Stimulated activated CD8-positive, alpha-beta memory T cell treated with anti-CD3 and anti-CD28 coated beads, Interleukin-7, amount 100 ng/mL, for 4 hours (primary cell): Measurements from ENCODE around the gene SMYD3.

ENCODE experiments used
- DNase-seq, 2 donors: peaks; one replicate each; pipeline ENCODE4 v3.0.0-alpha.2; 2020; ENCODE audit warnings: low read depth in 2 of 2

SMYD3 gene

DNA sequence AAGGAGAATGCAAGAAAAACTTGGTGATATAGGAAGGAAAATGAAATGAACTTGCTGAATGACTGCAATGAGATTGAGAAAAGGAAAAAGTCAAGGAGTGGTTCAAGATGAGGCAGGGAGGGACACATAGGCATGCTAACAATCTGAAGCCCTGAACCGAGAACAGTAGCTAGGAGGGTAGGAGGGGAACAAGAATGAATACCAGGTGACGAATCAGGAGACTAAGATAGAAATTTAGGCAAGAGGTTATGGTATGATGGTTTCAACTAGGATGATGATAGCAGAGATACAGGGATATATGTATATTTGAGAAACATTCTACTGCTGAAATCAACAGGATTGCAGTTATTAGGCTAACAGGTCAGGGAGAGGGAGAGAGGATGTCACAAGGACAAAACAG is 44.1 kb downstream of the SMYD3 start:
- no peak for DNase-seq

DNA sequence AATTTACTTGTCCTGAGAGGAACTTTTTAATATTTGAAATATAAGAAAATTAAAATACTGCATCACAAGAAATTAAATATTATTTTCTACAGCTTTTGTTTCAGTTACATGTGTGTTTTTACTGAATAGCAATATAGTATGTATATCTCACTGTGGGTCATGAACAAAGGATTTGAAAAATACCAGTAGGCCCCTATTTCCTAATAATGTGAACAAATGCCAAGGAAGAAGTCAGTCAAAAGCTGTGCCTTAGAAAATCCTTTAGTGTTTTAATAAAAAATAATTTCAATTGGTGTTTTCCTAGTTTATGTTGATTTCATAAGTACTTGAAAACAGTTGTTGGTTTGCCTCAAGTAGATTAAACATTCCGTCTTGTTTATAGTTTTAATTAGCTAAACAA is 46.7 kb downstream of the SMYD3 start:
- no peak for DNase-seq

GRCh38 chr1:246459221-246459620 is 47.9 kb downstream of the SMYD3 start:
- DNase-seq, result no peak

DNA sequence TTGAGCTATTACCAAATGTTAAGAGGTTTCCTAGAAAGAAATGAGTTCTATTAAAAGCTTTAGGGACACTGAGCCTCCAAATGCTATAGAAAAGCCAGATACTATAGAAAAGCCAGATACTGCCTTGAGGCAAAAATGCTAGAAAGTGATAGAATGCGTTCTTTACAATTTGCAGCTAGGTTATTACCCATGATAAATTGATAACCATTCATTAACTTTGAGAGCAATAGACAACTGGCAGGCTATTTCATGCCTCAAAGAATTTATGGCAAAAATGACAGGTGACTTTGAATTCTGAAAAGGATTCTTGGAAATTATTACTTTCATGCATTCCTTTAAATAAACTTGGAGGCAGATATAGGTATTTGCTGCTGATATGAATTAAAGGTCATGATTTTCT is 51.6 kb downstream of the SMYD3 start:
- no peak for DNase-seq

GRCh38 chr1:246454655-246455054 is 52.4 kb downstream of the SMYD3 start:
- DNase-seq, result no peak

- no peak for DNase-seq
Observed at GRCh38 chr1:246450611-246451251, 56.3 kb downstream of the SMYD3 start.

DNA sequence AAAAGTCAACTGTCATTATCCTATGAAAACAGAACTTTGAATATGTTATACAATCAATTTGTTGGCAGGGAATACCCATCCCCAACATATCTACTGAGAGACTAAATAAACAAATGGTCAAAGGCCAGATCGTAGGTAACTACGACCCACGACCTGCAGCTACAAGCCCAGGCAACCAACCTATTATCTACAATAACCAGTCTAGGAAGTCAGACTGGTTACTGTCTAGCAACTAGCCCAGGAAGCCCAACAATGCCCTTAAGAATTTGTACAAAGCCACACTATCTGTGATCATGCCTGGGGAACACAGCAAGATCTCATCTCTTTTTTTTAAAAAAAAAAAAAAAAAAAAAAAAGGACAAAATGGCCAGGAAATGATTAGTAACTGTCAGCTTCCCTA is 58.7 kb downstream of the SMYD3 start:
- DNase-seq, result no peak

DNA sequence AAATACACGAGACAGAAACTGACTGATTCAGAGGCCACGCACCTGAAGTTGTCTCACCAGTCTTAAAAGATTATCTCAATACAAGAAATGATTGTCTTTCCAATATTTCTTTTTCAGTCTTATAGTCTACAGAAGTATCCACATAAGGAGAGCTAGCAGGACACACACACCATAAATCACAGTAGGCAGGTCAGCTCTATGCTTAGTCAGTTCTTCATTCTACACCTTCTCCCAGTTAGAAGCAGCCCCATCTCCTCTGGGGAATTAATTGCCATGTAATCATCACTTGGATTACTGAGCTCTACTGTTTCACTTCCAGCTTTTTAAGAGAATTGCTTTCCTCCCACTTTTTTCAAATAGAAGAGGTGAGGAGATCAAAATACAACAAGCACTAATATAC is 59.6 kb downstream of the SMYD3 start:
- DNase-seq, result no peak

- DNase-seq, result no peak
Observed at GRCh38 chr1:246445503-246445902, 61.6 kb downstream of the SMYD3 start.

- no peak for DNase-seq
Observed at GRCh38 chr1:246444617-246445016, 62.5 kb downstream of the SMYD3 start.

GRCh38 chr1:246437961-246438360 is 69.1 kb downstream of the SMYD3 start:
- DNase-seq, result no peak

DNA sequence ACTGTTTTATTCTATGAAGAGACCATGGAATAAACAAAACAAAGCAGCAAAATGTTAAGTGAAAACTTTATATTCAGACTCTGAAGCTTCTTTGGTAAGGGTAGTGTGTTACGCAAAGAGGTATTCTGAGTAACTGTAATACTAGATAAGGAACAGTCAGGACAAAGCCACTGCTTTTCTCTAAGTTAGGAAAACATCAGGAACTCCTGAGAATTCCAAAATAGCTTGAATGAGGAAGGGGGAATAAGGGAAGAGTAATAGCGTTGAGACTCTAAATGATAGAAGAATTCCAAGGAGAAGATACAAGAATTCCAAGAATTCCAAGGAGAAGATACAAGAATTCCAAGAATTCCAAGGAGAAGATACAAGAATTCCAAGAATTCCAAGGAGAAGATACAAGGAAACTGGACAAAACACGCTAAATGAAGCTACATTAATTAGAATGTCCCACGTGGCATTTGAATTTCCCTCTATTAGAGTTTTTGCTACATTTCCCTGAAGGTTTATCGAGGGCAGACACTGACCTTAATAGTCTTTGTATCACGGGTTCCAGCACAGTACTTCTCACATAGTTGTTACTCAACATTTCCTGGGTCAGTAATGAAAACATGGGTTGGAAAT is 71.5 kb downstream of the SMYD3 start:
- no peak for DNase-seq

DNA sequence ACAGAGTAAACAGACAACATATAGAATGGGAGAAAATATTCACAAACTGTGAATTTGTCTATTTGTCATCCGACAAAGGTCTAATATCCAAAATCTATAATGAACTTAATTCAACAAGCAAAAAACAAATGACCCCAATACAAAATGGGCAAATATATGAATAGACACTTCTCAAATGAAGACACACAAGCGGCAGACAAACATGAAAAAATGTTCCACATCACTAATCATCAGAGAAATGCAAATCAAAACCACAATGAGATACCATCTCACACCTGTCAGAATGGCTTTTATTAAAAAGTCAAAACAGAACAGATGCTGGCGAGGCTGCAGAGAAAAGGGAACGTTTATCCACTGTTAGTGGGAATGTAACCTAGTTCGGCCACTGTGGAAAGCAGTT is 72.7 kb downstream of the SMYD3 start:
- no peak for DNase-seq

DNA sequence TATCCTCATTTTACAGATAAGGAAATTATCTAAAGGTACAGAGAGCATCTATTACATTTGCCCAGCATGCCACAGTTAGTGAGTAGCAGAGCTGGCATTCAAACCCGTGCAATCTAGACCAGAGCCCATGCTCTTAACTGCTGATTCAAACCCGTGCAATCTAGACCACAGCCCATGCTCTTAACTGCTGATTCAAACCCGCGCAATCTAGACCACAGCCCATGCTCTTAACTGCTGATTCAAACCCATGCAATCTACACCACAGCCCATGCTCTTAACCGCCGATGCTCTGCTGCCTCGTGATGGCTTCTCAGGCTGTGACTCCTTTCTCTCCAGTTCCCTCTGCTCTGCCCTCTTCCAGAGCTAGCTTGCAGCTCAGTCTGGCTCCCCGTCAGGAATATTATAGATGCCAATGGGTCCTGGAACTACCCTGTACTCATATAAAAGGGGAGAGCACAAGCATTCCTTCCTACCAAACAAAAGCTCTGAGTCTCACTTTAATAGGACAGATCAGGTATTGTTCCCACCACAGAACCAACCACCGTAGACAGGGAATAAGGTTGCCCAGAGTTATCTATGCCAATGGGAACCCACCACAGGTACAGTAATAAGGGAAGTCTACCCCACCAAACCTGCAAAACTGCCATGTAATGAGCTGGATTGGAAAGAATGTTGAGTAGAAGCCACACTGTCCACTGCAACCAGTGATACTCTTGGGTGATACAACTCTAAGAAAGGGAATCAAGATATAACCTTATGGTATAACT is 78.4 kb downstream of the SMYD3 start:
- no peak for DNase-seq

- DNase-seq, result no peak
Observed at GRCh38 chr1:246427611-246428010, 79.5 kb downstream of the SMYD3 start.

GRCh38 chr1:246425895-246426294 is 81.2 kb downstream of the SMYD3 start:
- DNase-seq, result no peak

- DNase-seq, result no peak
Observed at GRCh38 chr1:246425139-246425794, 81.8 kb downstream of the SMYD3 start.

DNA sequence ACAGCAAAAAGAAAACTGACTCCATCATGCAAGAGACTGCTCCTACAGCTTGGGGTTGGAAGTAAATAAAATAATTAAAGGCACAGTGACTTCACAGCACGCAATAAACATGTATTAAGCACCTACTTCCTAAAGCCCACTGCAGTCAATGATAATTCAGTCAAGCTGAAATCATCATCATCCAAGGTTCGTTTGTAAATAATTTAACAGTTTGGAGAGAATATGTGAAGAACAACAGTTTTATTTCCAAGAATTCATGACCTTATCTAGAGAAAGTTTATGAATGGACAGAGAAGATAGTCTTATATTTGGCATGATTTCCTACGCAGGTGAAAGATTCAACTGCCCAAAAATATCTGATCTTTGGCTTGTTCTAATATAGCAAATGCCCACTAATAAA is 86.8 kb downstream of the SMYD3 start:
- DNase-seq, result no peak

GRCh38 chr1:246418565-246419312 is 88.3 kb downstream of the SMYD3 start:
- no peak for DNase-seq

- DNase-seq, result no peak
Observed at GRCh38 chr1:246417813-246418564, 89.1 kb downstream of the SMYD3 start.

DNA sequence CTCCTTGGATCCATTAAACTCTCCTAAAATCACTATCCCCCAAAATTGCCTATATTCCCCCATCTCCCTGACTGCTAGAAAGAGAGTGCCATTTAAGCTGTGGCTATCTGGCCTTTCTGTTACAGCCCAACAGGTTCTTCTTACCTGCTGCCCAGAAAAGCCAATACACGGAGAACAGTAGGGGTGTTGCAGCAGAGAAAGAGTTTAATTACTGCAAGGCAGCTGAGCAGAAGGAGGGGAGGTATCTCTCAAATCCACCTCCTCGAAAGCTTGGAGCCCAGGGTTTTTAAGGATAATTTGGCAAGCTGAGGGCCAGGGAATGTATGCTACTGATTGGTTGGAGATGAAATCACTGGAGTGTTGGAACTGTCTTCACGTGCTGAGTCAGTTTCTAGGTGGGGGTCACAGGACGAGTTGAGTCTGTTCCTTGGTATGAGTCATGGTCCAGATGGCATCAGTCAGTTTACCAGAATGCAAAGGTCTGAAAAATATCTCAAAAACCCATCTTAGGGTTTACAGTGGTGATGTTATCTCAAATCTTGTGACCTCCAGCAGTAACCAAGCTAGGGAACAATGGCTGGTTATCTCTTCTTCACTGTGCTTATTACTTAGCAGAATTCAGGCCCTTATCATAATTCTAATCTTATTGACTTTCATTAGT is 89.8 kb downstream of the SMYD3 start:
- DNase-seq, result no peak
